ENCODE data around the gene ADCY4.

GRCh38 chr14:24368562-24369252 is 33.8 kb upstream of the ADCY4 start:
- TF ChIP-seq CTCF (IDR thresholded peaks at IDR 0.05) = no peak
- no peak for TF ChIP-seq POLR2A (IDR thresholded peaks at IDR 0.05)

All from testis (tissue), 2 donors.